ENCODE results near the gene SLC25A42.

SLC25A42 gene

GRCh38 chr19:19151418-19151817 lies 87.6 kb downstream of the SLC25A42 start:
- no peak overlapping the region for H4K91ac ChIP-seq (ENCODE audit: low read depth, low read length)
- no CpG with 5 or more reads among the region's 11 CpGs for WGBS (ENCODE audit: extremely low coverage, insufficient coverage, insufficient read length)
- no peak overlapping the region for H2BK12ac ChIP-seq (ENCODE audit: low read length)
- no peak overlapping the region for H2AK5ac ChIP-seq (ENCODE audit: low read length)
- H3K27ac ChIP-seq (ENCODE audit: low read depth, low read length) = no peak overlapping the region
- H3K4me2 ChIP-seq (ENCODE audit: low read length) = no peak overlapping the region
- H2BK5ac ChIP-seq (ENCODE audit: low read depth, low read length, poor library complexity) = no peak overlapping the region
- H3K4ac ChIP-seq (ENCODE audit: low read depth, low read length) = no peak overlapping the region
- no peak overlapping the region for H3K14ac ChIP-seq (ENCODE audit: low read length)
- H3K27me3 ChIP-seq (ENCODE audit: insufficient read depth, low read length) = no peaks in the 10 kb centered on the region
- no peak overlapping the region for H4K8ac ChIP-seq (ENCODE audit: low read depth, low read length)
- no peak overlapping the region for H3K23ac ChIP-seq (ENCODE audit: low read length)
- no peak for DNase-seq
- no peak overlapping the region for H3K18ac ChIP-seq (ENCODE audit: low read length)
- no peaks in the 10 kb centered on the region for H3K79me1 ChIP-seq (ENCODE audit: low read length)
- no peaks in the 10 kb centered on the region for H3K4me1 ChIP-seq (ENCODE audit: control insufficient read depth in 1 of 2, insufficient read depth in 2 of 2, low read length in 2 of 2)
- H4K12ac ChIP-seq (ENCODE audit: low read depth, low read length) = no peak overlapping the region
- H3K36me3 ChIP-seq (ENCODE audit: control insufficient read depth in 1 of 2, insufficient read depth in 2 of 2, low read length in 2 of 2) = peaks cover 2 to 4% of the 10 kb centered on the region in 2 experiments
- H3K4me3 ChIP-seq (ENCODE audit: low read depth, low read length) = no peak overlapping the region
- H2BK120ac ChIP-seq (ENCODE audit: insufficient read depth, low read length, poor library complexity) = no peak overlapping the region
- H2AFZ ChIP-seq (ENCODE audit: insufficient read depth, low read length, poor library complexity) = no peak overlapping the region
- no peak overlapping the region for H3K9ac ChIP-seq (ENCODE audit: low read length)
- no peaks in the 10 kb centered on the region for H3K79me2 ChIP-seq (ENCODE audit: control insufficient read depth, insufficient read depth, low read length, poor library complexity)
- H3K9me3 ChIP-seq (ENCODE audit: insufficient read depth, low read depth, low read length) = no peaks in the 10 kb centered on the region

- no peak overlapping the region for H2BK5ac ChIP-seq (ENCODE audit: low read depth, low read length, poor library complexity)
- no peak overlapping the region for H3K9ac ChIP-seq (ENCODE audit: low read length)
- no peak overlapping the region for H3K4me2 ChIP-seq (ENCODE audit: low read length)
- no peaks in the 10 kb centered on the region for H3K9me3 ChIP-seq (ENCODE audit: insufficient read depth, low read depth, low read length)
- H3K27ac ChIP-seq (ENCODE audit: low read depth, low read length) = no peak overlapping the region
- no peak overlapping the region for H3K18ac ChIP-seq (ENCODE audit: low read length)
- no peak overlapping the region for H4K91ac ChIP-seq (ENCODE audit: low read depth, low read length)
- no peak overlapping the region for H3K23ac ChIP-seq (ENCODE audit: low read length)
- H3K14ac ChIP-seq (ENCODE audit: low read length) = no peak overlapping the region
- no peak for DNase-seq
- no peak overlapping the region for H2AFZ ChIP-seq (ENCODE audit: insufficient read depth, low read length, poor library complexity)
- H2AK5ac ChIP-seq (ENCODE audit: low read length) = no peak overlapping the region
- H3K79me1 ChIP-seq (ENCODE audit: low read length) = no peaks in the 10 kb centered on the region
- H4K12ac ChIP-seq (ENCODE audit: low read depth, low read length) = no peak overlapping the region
- no peak overlapping the region for H3K4ac ChIP-seq (ENCODE audit: low read depth, low read length)
- no peaks in the 10 kb centered on the region for H3K27me3 ChIP-seq (ENCODE audit: insufficient read depth, low read length)
- H3K4me3 ChIP-seq (ENCODE audit: low read depth, low read length) = no peak overlapping the region
- no peaks in the 10 kb centered on the region for H3K79me2 ChIP-seq (ENCODE audit: control insufficient read depth, insufficient read depth, low read length, poor library complexity)
- no peaks in the 10 kb centered on the region for H3K4me1 ChIP-seq (ENCODE audit: control insufficient read depth in 1 of 2, insufficient read depth in 2 of 2, low read length in 2 of 2)
- H2BK12ac ChIP-seq (ENCODE audit: low read length) = no peak overlapping the region
- H2BK120ac ChIP-seq (ENCODE audit: insufficient read depth, low read length, poor library complexity) = no peak overlapping the region
- WGBS (ENCODE audit: extremely low coverage, insufficient coverage, insufficient read length) = no CpG with 5 or more reads among the region's 13 CpGs
- no peak overlapping the region for H4K8ac ChIP-seq (ENCODE audit: low read depth, low read length)
- H3K36me3 ChIP-seq (ENCODE audit: control insufficient read depth in 1 of 2, insufficient read depth in 2 of 2, low read length in 2 of 2) = peaks cover 2 to 4% of the 10 kb centered on the region in 2 experiments
Observed at GRCh38 chr19:19152668-19153384, 89.0 kb downstream of the SLC25A42 start.

- H3K4me2 ChIP-seq (ENCODE audit: low read length) = no peak overlapping the region
- no peaks in the 10 kb centered on the region for H3K36me3 ChIP-seq (ENCODE audit: control insufficient read depth in 1 of 2, insufficient read depth in 2 of 2, low read length in 2 of 2)
- H4K8ac ChIP-seq (ENCODE audit: low read depth, low read length) = no peak overlapping the region
- no peaks in the 10 kb centered on the region for H3K79me2 ChIP-seq (ENCODE audit: control insufficient read depth, insufficient read depth, low read length, poor library complexity)
- H3K27ac ChIP-seq (ENCODE audit: low read depth, low read length) = no peak overlapping the region
- no peak overlapping the region for H2AK5ac ChIP-seq (ENCODE audit: low read length)
- WGBS (ENCODE audit: extremely low coverage, insufficient coverage, insufficient read length) = no CpG with 5 or more reads among the region's 6 CpGs
- H3K79me1 ChIP-seq (ENCODE audit: low read length) = no peaks in the 10 kb centered on the region
- H3K4me1 ChIP-seq (ENCODE audit: control insufficient read depth in 1 of 2, insufficient read depth in 2 of 2, low read length in 2 of 2) = no peaks in the 10 kb centered on the region
- H3K27me3 ChIP-seq (ENCODE audit: insufficient read depth, low read length) = no peaks in the 10 kb centered on the region
- H3K23ac ChIP-seq (ENCODE audit: low read length) = no peak overlapping the region
- no peak overlapping the region for H2BK5ac ChIP-seq (ENCODE audit: low read depth, low read length, poor library complexity)
- H2BK120ac ChIP-seq (ENCODE audit: insufficient read depth, low read length, poor library complexity) = no peak overlapping the region
- no peak overlapping the region for H2BK12ac ChIP-seq (ENCODE audit: low read length)
- no peak overlapping the region for H4K91ac ChIP-seq (ENCODE audit: low read depth, low read length)
- no peak overlapping the region for H3K4me3 ChIP-seq (ENCODE audit: low read depth, low read length)
- H2AFZ ChIP-seq (ENCODE audit: insufficient read depth, low read length, poor library complexity) = no peak overlapping the region
- no peak overlapping the region for H3K4ac ChIP-seq (ENCODE audit: low read depth, low read length)
- no peak for DNase-seq
- no peak overlapping the region for H3K18ac ChIP-seq (ENCODE audit: low read length)
- no peak overlapping the region for H3K9ac ChIP-seq (ENCODE audit: low read length)
- no peaks in the 10 kb centered on the region for H3K9me3 ChIP-seq (ENCODE audit: insufficient read depth, low read depth, low read length)
- no peak overlapping the region for H3K14ac ChIP-seq (ENCODE audit: low read length)
- H4K12ac ChIP-seq (ENCODE audit: low read depth, low read length) = no peak overlapping the region
Observed at GRCh38 chr19:19154768-19155494, 91.1 kb downstream of the SLC25A42 start.

GRCh38 chr19:19155495-19156219 lies 91.9 kb downstream of the SLC25A42 start:
- Histone ChIP-seq H3K14ac (ENCODE audit: low read length) (no peak overlapping the region), H3K27me3 (ENCODE audit: insufficient read depth, low read length) (no peaks in the 10 kb centered on the region), H4K12ac (ENCODE audit: low read depth, low read length) (no peak overlapping the region), H2BK5ac (ENCODE audit: low read depth, low read length, poor library complexity) (no peak overlapping the region), H3K27ac (ENCODE audit: low read depth, low read length) (no peak overlapping the region), H3K4me2 (ENCODE audit: low read length) (no peak overlapping the region), H4K91ac (ENCODE audit: low read depth, low read length) (no peak overlapping the region), H2BK120ac (ENCODE audit: insufficient read depth, low read length, poor library complexity) (no peak overlapping the region), H3K4ac (ENCODE audit: low read depth, low read length) (no peak overlapping the region), H3K9me3 (ENCODE audit: insufficient read depth, low read depth, low read length) (no peaks in the 10 kb centered on the region), H2AFZ (ENCODE audit: insufficient read depth, low read length, poor library complexity) (no peak overlapping the region), H3K4me1 (ENCODE audit: control insufficient read depth in 1 of 2, insufficient read depth in 2 of 2, low read length in 2 of 2) (no peaks in the 10 kb centered on the region), H3K4me3 (ENCODE audit: low read depth, low read length) (peak overlapping the region; percentile 1), H4K8ac (ENCODE audit: low read depth, low read length) (no peak overlapping the region), H3K79me1 (ENCODE audit: low read length) (no peaks in the 10 kb centered on the region), H2AK5ac (ENCODE audit: low read length) (no peak overlapping the region), H3K79me2 (ENCODE audit: control insufficient read depth, insufficient read depth, low read length, poor library complexity) (no peaks in the 10 kb centered on the region), H3K18ac (ENCODE audit: low read length) (no peak overlapping the region), H2BK12ac (ENCODE audit: low read length) (no peak overlapping the region), H3K36me3 (ENCODE audit: control insufficient read depth in 1 of 2, insufficient read depth in 2 of 2, low read length in 2 of 2) (no peaks in the 10 kb centered on the region), H3K23ac (ENCODE audit: low read length) (no peak overlapping the region), H3K9ac (ENCODE audit: low read length) (no peak overlapping the region)
- no peak for DNase-seq
- WGBS (ENCODE audit: extremely low coverage, insufficient coverage, insufficient read length) = no CpG with 5 or more reads among the region's 10 CpGs

Measured in trophoblast cell (in vitro differentiated cells and primary cell).